GM12878 (cell line): Measurements from ENCODE around the gene DCX. TPM values are rescaled to one million over a fixed set of nuclear protein-coding genes. Genes with fewer than 3 reads are reported as not detected.

Experiments used
- ATAC-seq: fragments of 200-7000 bp; cut with Tn5 transposase; 3 replicates; pipeline ENCODE4 v1.9.1; 2020; ENCODE audit warnings: mild to moderate bottlenecking, moderate library complexity
- BruUV-seq: library from RNA; stranded (reverse); fragments of 400-500 nt; replicated peaks from 2 replicates; lab custom pipeline; 2021; lab: Mats Ljungman, UMichigan
- CTCF ChIA-PET: fragments of 300-600 bp; sonication (Branson Sonifier 250); formaldehyde crosslinking; extraction: SDS; loops from one replicate; lab custom pipeline; 2021; ENCODE audit warnings: inconsistent platforms; lab: Yijun Ruan, JAX
- POLR2A ChIA-PET: fragments of 350-600 bp; formaldehyde crosslinking; extraction: SDS; loops from one replicate; lab custom pipeline; 2021; ENCODE audit warnings: inconsistent platforms; lab: Charles Lee
- RAD21 ChIA-PET: fragments of 300-600 bp; sonication (Branson Sonifier 250); formaldehyde crosslinking; loops from one replicate; lab custom pipeline; 2023; ENCODE audit warnings: antibody characterized with exemption; ENCODE audit not compliant: unreplicated experiment; lab: Charles Lee
- SMC1A ChIA-PET: fragments of 300-600 bp; sonication (Branson Sonifier 250); formaldehyde crosslinking; loops from one replicate; lab custom pipeline; 2023; ENCODE audit not compliant: unreplicated experiment, uncharacterized antibody; lab: Charles Lee
- DNase-seq: peaks from one replicate; pipeline ENCODE4 v3.0.0-alpha.2; 2011; ENCODE audit warnings: low read depth, low spot score
- FAIRE-seq: peaks from 3 replicates; lab custom pipeline; 2011; peaks lifted over from hg19 to GRCh38; lab: Jason Lieb, UNC
- H2AFZ ChIP-seq: 2 replicates; pipeline ENCODE4 v1.6.0; 2011; ENCODE audit warnings: low read depth, low read length, control low read depth; ENCODE audit not compliant: control insufficient read depth
- H3K27ac ChIP-seq: 2 replicates; pipeline ENCODE4 v1.5.1; 2011; ENCODE audit warnings: control low read depth; ENCODE audit not compliant: control insufficient read depth, insufficient read depth
- H3K27me3 ChIP-seq, 2 experiments: replicated peaks in 1 of 2; 2 replicates each; pipeline versions ENCODE4 v1.6.0 to v1.6.1; 2011; ENCODE audit warnings: low read length in 1 of 2; ENCODE audit not compliant: control insufficient read depth in 2 of 2, insufficient read depth in 2 of 2
- H3K36me3 ChIP-seq, 2 experiments: 2 replicates each; pipeline ENCODE4 v1.5.1; 2011; ENCODE audit warnings: low read length in 1 of 2; ENCODE audit not compliant: control insufficient read depth in 2 of 2, insufficient read depth in 2 of 2
- H3K4me1 ChIP-seq: 2 replicates; pipeline ENCODE4 v1.6.1; 2011; ENCODE audit warnings: mild to moderate bottlenecking, low read length, moderate library complexity, mixed read lengths; ENCODE audit not compliant: control insufficient read depth, insufficient read depth
- H3K4me2 ChIP-seq: 2 replicates; pipeline ENCODE4 v1.6.0; 2011; ENCODE audit warnings: control low read depth; ENCODE audit not compliant: control insufficient read depth, insufficient read depth
- H3K4me3 ChIP-seq: fragments of 200-600 bp; sonication (generic); 2 replicates; pipeline ENCODE4 v1.5.1; 2016
- H3K79me2 ChIP-seq: 2 replicates; pipeline ENCODE4 v1.6.0; 2011; ENCODE audit warnings: low read length; ENCODE audit not compliant: control insufficient read depth, insufficient read depth
- H3K9ac ChIP-seq: 2 replicates; pipeline ENCODE4 v1.8.0; 2011; ENCODE audit warnings: low read length, control low read depth, mixed read lengths; ENCODE audit not compliant: control insufficient read depth, insufficient read depth
- H3K9me3 ChIP-seq: replicated peaks from 3 replicates; pipeline ENCODE4 v1.5.1; 2011; ENCODE audit warnings: mild to moderate bottlenecking, low read length; ENCODE audit not compliant: control insufficient read depth, insufficient read depth
- H4K20me1 ChIP-seq: 2 replicates; pipeline ENCODE4 v1.6.0; 2011; ENCODE audit not compliant: control insufficient read depth, insufficient read depth
- ASH2L ChIP-seq: fragments of 300-600, 200-600 bp; sonication (generic); IDR thresholded peaks from 2 replicates; pipeline ENCODE4 v1.6.1; 2017; ENCODE audit warnings: low read depth, mild to moderate bottlenecking, borderline replicate concordance
- CHD1 ChIP-seq: IDR thresholded peaks from 2 replicates; pipeline ENCODE4 v1.6.1; 2012; ENCODE audit warnings: low read depth, low read length, improper control_type of control experiment
- EP300 ChIP-seq, 2 experiments: fragments of 150-350 bp in 1 of 2; IDR thresholded peaks; 2 replicates each; pipeline ENCODE4 v1.6.1; 2011 to 2012; ENCODE audit warnings: low read depth in 2 of 2, low read length in 2 of 2, borderline replicate concordance in 1 of 2, improper control_type of control experiment in 1 of 2, inconsistent platforms in 1 of 2; ENCODE audit not compliant: control insufficient read depth in 1 of 2
- FOS ChIP-seq: IDR thresholded peaks from 3 replicates; pipeline ENCODE4 v1.6.1; 2011; ENCODE audit warnings: borderline replicate concordance; ENCODE audit not compliant: insufficient read length; ENCODE audit errors: extremely low read depth
- GABPA ChIP-seq: IDR thresholded peaks from 2 replicates; pipeline ENCODE4 v1.6.1; 2014; ENCODE audit warnings: antibody characterized with exemption, low read depth, mild to moderate bottlenecking, inconsistent platforms
- KLF5 ChIP-seq: fragments of 450-650 bp; IDR thresholded peaks from 2 replicates; pipeline ENCODE4 v1.6.1; 2014; ENCODE audit warnings: mild to moderate bottlenecking; ENCODE audit not compliant: partially characterized antibody
- SPI1 ChIP-seq: IDR thresholded peaks from 2 replicates; pipeline ENCODE4 v1.6.1; 2011; ENCODE audit warnings: low read depth, mild to moderate bottlenecking, low read length, moderate library complexity, borderline replicate concordance; ENCODE audit not compliant: insufficient read depth
- TBL1XR1 ChIP-seq: IDR thresholded peaks from 2 replicates; pipeline ENCODE4 v1.6.1; 2012; ENCODE audit warnings: low read depth, low read length, improper control_type of control experiment
- YY1 ChIP-seq: IDR thresholded peaks from 2 replicates; pipeline ENCODE4 v1.6.1; 2011; ENCODE audit warnings: low read depth, mild to moderate bottlenecking, low read length
- ZNF24 ChIP-seq: fragments of 450-650 bp; IDR thresholded peaks from 2 replicates; pipeline ENCODE4 v1.6.1; 2017; ENCODE audit warnings: antibody characterized with exemption, mild to moderate bottlenecking
- WGBS: methylation state at CpG from one replicate; pipeline ENCODE4 v1.1.6; 2016; ENCODE audit warnings: low lambda C conversion rate; ENCODE audit not compliant: insufficient replicate concordance, insufficient coverage; ENCODE audit errors: missing lambda C conversion rate; 5-methylcytosine and 5-hydroxymethylcytosine counted together
- in situ Hi-C: fragments of 300-500 bp; cut with MboI; formaldehyde crosslinking; loops from 9 replicates; pipeline ENCODE4 v1.14.3; 2018; ENCODE audit warnings: mixed read lengths
- intact Hi-C: fragments of 100-400 bp; cut with micrococcal nuclease; formaldehyde crosslinking; loops from one replicate; pipeline ENCODE4 v1.14.2; 2022; ENCODE audit not compliant: unreplicated experiment
- polyA plus RNA-seq, 11 experiments: library from polyadenylated mRNA; depleted of rRNA in 4 of 11; unstranded in 6 of 11; stranded (reverse) in 5 of 11; fragments of >200 nt; fragmentation: Nextera tagmentation in 4 of 11; fragmentation: Illumina TruSeq in 1 of 11; extraction: Ambion mirVana in 4 of 11; extraction: Trizol in 1 of 11; gene quantifications; 1 replicate in 1 of 11; 2 replicates in 10 of 11; pipeline versions ENCODE4 v1.2.1 to v1.2.3, GENCODE V29; 2011 to 2016; ENCODE audit warnings: inconsistent platforms in 2 of 11, missing spikeins in 2 of 11, low read depth in 1 of 11
- total RNA-seq, 4 experiments: library from RNA; depleted of rRNA in 3 of 4; stranded (reverse); fragments of >200 nt in 3 of 4; fragmentation: Illumina TruSeq in 1 of 4; extraction: Trizol in 1 of 4; gene quantifications; 2 replicates each; pipeline versions ENCODE4 v1.2.1 to v1.2.3, GENCODE V29; 2013 to 2021
- TF ChIP-seq, protein P1 (sequence below): fragments of 450-650 bp; formaldehyde crosslinking; IDR thresholded peaks from 2 replicates; pipeline ENCODE4 v1.4.0; 2020; ENCODE audit warnings: mild to moderate bottlenecking, moderate library complexity
- TF ChIP-seq, protein P2 (sequence below): fragments of 450-650 bp; formaldehyde crosslinking; IDR thresholded peaks from 2 replicates; pipeline ENCODE4 v1.5.0; 2022; ENCODE audit warnings: mild to moderate bottlenecking, missing genetic modification characterization
- TF ChIP-seq, protein P3 (sequence below): fragments of 450-650 bp; IDR thresholded peaks from 2 replicates; pipeline ENCODE4 v1.6.1; 2014; ENCODE audit warnings: mild to moderate bottlenecking

The DCX gene
- total and polyA plus RNA-seq, 10 of the 15 experiments (the other 5 are each of a cell fraction or from before 2014, with no cell fraction given): under 0.01 TPM; not detected in 9

DNA sequence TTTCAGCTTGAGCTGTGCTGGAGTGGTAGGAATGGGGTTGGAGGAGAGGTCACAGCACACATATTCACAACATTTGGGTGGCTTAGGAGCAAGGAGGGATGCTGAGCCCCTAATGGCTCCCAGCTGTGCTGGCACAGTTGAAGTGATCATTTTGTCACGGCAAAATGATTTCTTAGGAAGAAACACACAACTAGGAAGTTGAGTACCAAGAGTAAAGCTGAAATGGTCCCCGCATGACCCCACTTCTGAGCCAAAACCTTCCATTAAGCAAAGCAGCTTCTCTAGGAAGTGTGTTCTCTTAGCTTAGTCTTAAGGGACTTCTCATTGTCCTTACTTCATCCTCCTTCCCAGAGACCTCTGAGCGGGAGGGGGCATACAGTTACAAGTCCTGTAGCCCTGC, 154.3 kb downstream of the DCX start (continued):
- TF ChIP-seq EP300 (IDR thresholded peaks at IDR 0.05; ENCODE audit: borderline replicate concordance in 1 of 2, control insufficient read depth in 1 of 2, low read depth in 2 of 2, low read length in 2 of 2): no peak

DNA sequence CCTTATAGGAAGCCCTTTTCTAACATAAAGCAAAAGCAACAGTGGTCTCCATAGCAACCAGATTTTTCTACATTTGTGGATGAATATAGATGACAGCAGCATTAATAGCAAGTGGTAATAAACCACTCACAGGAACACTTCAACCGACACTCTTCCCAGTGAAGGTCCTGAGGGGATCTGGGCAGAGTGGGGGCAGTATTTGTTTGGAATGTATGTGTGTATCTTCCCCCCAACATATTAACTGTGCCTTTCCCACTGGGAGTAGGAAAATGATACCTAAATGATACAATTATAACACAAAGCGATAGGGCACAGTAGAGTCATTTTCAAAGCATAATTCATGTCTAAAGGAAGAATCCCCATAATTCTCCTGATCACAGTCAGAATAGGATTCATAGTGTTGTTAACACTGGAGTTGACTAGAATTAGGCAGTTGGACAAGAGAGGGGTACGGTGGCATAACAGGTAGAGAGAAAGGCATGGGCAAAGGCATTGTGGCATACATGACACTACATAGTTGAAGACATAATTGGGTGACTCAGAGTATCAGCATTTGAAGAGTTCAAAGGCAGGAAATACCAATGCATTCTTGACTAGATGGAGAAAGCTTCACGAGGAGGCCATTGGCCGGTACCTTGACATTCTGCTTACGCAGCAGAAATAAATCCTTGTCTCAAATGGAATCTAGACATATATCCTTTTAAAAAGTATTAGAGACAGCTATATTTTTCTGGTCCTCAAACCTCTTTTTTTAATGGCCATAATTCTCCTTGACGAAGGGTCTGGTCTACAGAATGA, 156.9 kb downstream of the DCX start:
- in situ Hi-C loops: no loop called here
- POLR2A ChIA-PET: no interaction called here
- H3K9ac ChIP-seq: no peak overlapping the region
- TF ChIP-seq FOS (no peak), TBL1XR1 (no peak), KLF5 (no peak), YY1 (no peak), SPI1 (no peak), GABPA (no peak), CHD1 (no peak), ZNF24 (no peak), ASH2L (no peak)
- TF ChIP-seq, protein P1, sequence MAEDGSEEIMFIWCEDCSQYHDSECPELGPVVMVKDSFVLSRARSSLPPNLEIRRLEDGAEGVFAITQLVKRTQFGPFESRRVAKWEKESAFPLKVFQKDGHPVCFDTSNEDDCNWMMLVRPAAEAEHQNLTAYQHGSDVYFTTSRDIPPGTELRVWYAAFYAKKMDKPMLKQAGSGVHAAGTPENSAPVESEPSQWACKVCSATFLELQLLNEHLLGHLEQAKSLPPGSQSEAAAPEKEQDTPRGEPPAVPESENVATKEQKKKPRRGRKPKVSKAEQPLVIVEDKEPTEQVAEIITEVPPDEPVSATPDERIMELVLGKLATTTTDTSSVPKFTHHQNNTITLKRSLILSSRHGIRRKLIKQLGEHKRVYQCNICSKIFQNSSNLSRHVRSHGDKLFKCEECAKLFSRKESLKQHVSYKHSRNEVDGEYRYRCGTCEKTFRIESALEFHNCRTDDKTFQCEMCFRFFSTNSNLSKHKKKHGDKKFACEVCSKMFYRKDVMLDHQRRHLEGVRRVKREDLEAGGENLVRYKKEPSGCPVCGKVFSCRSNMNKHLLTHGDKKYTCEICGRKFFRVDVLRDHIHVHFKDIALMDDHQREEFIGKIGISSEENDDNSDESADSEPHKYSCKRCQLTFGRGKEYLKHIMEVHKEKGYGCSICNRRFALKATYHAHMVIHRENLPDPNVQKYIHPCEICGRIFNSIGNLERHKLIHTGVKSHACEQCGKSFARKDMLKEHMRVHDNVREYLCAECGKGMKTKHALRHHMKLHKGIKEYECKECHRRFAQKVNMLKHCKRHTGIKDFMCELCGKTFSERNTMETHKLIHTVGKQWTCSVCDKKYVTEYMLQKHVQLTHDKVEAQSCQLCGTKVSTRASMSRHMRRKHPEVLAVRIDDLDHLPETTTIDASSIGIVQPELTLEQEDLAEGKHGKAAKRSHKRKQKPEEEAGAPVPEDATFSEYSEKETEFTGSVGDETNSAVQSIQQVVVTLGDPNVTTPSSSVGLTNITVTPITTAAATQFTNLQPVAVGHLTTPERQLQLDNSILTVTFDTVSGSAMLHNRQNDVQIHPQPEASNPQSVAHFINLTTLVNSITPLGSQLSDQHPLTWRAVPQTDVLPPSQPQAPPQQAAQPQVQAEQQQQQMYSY (CRISPR knock-in tag): no peak
- TF ChIP-seq, protein P2, sequence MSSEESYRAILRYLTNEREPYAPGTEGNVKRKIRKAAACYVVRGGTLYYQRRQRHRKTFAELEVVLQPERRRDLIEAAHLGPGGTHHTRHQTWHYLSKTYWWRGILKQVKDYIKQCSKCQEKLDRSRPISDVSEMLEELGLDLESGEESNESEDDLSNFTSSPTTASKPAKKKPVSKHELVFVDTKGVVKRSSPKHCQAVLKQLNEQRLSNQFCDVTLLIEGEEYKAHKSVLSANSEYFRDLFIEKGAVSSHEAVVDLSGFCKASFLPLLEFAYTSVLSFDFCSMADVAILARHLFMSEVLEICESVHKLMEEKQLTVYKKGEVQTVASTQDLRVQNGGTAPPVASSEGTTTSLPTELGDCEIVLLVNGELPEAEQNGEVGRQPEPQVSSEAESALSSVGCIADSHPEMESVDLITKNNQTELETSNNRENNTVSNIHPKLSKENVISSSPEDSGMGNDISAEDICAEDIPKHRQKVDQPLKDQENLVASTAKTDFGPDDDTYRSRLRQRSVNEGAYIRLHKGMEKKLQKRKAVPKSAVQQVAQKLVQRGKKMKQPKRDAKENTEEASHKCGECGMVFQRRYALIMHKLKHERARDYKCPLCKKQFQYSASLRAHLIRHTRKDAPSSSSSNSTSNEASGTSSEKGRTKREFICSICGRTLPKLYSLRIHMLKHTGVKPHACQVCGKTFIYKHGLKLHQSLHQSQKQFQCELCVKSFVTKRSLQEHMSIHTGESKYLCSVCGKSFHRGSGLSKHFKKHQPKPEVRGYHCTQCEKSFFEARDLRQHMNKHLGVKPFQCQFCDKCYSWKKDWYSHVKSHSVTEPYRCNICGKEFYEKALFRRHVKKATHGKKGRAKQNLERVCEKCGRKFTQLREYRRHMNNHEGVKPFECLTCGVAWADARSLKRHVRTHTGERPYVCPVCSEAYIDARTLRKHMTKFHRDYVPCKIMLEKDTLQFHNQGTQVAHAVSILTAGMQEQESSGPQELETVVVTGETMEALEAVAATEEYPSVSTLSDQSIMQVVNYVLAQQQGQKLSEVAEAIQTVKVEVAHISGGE: no peak
- TF ChIP-seq, protein P3, sequence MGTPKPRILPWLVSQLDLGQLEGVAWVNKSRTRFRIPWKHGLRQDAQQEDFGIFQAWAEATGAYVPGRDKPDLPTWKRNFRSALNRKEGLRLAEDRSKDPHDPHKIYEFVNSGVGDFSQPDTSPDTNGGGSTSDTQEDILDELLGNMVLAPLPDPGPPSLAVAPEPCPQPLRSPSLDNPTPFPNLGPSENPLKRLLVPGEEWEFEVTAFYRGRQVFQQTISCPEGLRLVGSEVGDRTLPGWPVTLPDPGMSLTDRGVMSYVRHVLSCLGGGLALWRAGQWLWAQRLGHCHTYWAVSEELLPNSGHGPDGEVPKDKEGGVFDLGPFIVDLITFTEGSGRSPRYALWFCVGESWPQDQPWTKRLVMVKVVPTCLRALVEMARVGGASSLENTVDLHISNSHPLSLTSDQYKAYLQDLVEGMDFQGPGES: no peak

More for the DNA sequence above, 156.9 kb downstream of the DCX start:
- Histone ChIP-seq H4K20me1 (no peaks in the 10 kb centered on the region), H3K27ac (no peak overlapping the region), H2AFZ (no peak overlapping the region), H3K79me2 (no peaks in the 10 kb centered on the region), H3K4me1 (no peaks in the 10 kb centered on the region), H3K9me3 (no peaks in the 10 kb centered on the region), H3K4me2 (no peak overlapping the region), H3K36me3 (no peaks in the 10 kb centered on the region), H3K4me3 (no peak overlapping the region), H3K27me3 (no peaks in the 10 kb centered on the region)
- ATAC-seq (no peak), FAIRE-seq (no peak), DNase-seq (no peak)
- ChIA-PET SMC1A (no interaction called here), CTCF (no interaction called here), RAD21 (no interaction called here)
- intact Hi-C loops: no loop called here
- 36% methylated on average over 7 of the region's 7 CpGs for WGBS
- BruUV-seq: no TSS peak
